ENCODE data around the gene DIP2C. TPM values are rescaled to one million over a fixed set of nuclear protein-coding genes. Genes with fewer than 3 reads are reported as not detected.
"Not testable (repeated sequence)": the region's sequence is repeated elsewhere in the genome, so short reads cannot be mapped to it uniquely, and the experiment has no call there.

Gene DIP2C
- total RNA-seq, 3 donors from 2014 or later = 0.20 to 0.27 (median 0.26) TPM

GRCh38 chr10:639751-640672, 49.5 kb downstream of the DIP2C start:
- Mint-ChIP-seq H3K36me3 (ENCODE audit: insufficient read depth) (no peaks in the 10 kb centered on the region), H3K4me1 (ENCODE audit: low read depth) (no peaks in the 10 kb centered on the region), H3K9me3 (no peaks in the 10 kb centered on the region), H3K4me3 (no peak overlapping the region), H3K27me3 (ENCODE audit: low read depth) (peaks cover 5% of the 10 kb centered on the region)
- ATAC-seq (no peak), DNase-seq (no peak)

- DNase-seq (no peak), ATAC-seq (no peak)
These were observed 50.3 kb downstream of the DIP2C start for GRCh38 chr10:639001-639750.

GRCh38 chr10:637771-638195, 51.7 kb downstream of the DIP2C start:
- no peak for DNase-seq
- no peaks in the 10 kb centered on the region for H3K36me3 Mint-ChIP-seq (ENCODE audit: insufficient read depth)
- peaks cover 16% of the 10 kb centered on the region for H3K27me3 Mint-ChIP-seq (ENCODE audit: low read depth)
- ATAC-seq = no peak
- H3K4me1 Mint-ChIP-seq (ENCODE audit: low read depth) = no peaks in the 10 kb centered on the region
- no peaks in the 10 kb centered on the region for H3K9me3 Mint-ChIP-seq
- H3K4me3 Mint-ChIP-seq = no peak overlapping the region

More at GRCh38 chr10:639001-639750, 50.3 kb downstream of the DIP2C start:
- Mint-ChIP-seq H3K36me3 (ENCODE audit: insufficient read depth) (no peaks in the 10 kb centered on the region), H3K4me3 (no peak overlapping the region), H3K9me3 (no peaks in the 10 kb centered on the region), H3K4me1 (ENCODE audit: low read depth) (no peaks in the 10 kb centered on the region), H3K27me3 (ENCODE audit: low read depth) (peaks cover 13% of the 10 kb centered on the region)

- Mint-ChIP-seq H3K4me3 (no peak overlapping the region), H3K36me3 (ENCODE audit: insufficient read depth) (no peaks in the 10 kb centered on the region), H3K9me3 (no peaks in the 10 kb centered on the region), H3K27me3 (ENCODE audit: low read depth) (peaks cover 16% of the 10 kb centered on the region), H3K4me1 (ENCODE audit: low read depth) (no peaks in the 10 kb centered on the region)
- ATAC-seq (no peak), DNase-seq (no peak)
These were observed 52.2 kb downstream of the DIP2C start for GRCh38 chr10:637221-637620.

- Mint-ChIP-seq H3K4me1 (ENCODE audit: low read depth) (no peaks in the 10 kb centered on the region), H3K4me3 (no peak overlapping the region), H3K9me3 (no peaks in the 10 kb centered on the region), H3K27me3 (ENCODE audit: low read depth) (peaks cover 16% of the 10 kb centered on the region), H3K36me3 (ENCODE audit: insufficient read depth) (no peaks in the 10 kb centered on the region)
- DNase-seq (no peak), ATAC-seq (no peak)
These were observed 52.7 kb downstream of the DIP2C start for GRCh38 chr10:636769-637168.

GRCh38 chr10:636016-636730, 53.3 kb downstream of the DIP2C start:
- no peak for DNase-seq
- peaks cover 16% of the 10 kb centered on the region for H3K27me3 Mint-ChIP-seq (ENCODE audit: low read depth)
- H3K36me3 Mint-ChIP-seq (ENCODE audit: insufficient read depth) = no peaks in the 10 kb centered on the region
- no peak for ATAC-seq
- H3K4me1 Mint-ChIP-seq (ENCODE audit: low read depth) = no peaks in the 10 kb centered on the region
- H3K4me3 Mint-ChIP-seq = no peak overlapping the region
- no peaks in the 10 kb centered on the region for H3K9me3 Mint-ChIP-seq

GRCh38 chr10:635088-635861, 54.2 kb downstream of the DIP2C start:
- Mint-ChIP-seq H3K36me3 (ENCODE audit: insufficient read depth) (no peaks in the 10 kb centered on the region), H3K4me3 (no peak overlapping the region), H3K4me1 (ENCODE audit: low read depth) (no peaks in the 10 kb centered on the region), H3K27me3 (ENCODE audit: low read depth) (peaks cover 16% of the 10 kb centered on the region), H3K9me3 (no peaks in the 10 kb centered on the region)
- ATAC-seq (no peak), DNase-seq (no peak)

- no peaks in the 10 kb centered on the region for H3K9me3 Mint-ChIP-seq
- ATAC-seq (no peak), DNase-seq (no peak)
- H3K4me1 Mint-ChIP-seq (ENCODE audit: low read depth) = no peaks in the 10 kb centered on the region
- H3K36me3 Mint-ChIP-seq (ENCODE audit: insufficient read depth) = no peaks in the 10 kb centered on the region
- no peak overlapping the region for H3K4me3 Mint-ChIP-seq
- peaks cover 17% of the 10 kb centered on the region for H3K27me3 Mint-ChIP-seq (ENCODE audit: low read depth)
These were observed 55.2 kb downstream of the DIP2C start for GRCh38 chr10:634256-634655.

- no peak for DNase-seq
- no peak for ATAC-seq
- Mint-ChIP-seq H3K4me1 (ENCODE audit: low read depth) (no peaks in the 10 kb centered on the region), H3K36me3 (ENCODE audit: insufficient read depth) (no peaks in the 10 kb centered on the region), H3K9me3 (no peaks in the 10 kb centered on the region), H3K27me3 (ENCODE audit: low read depth) (peaks cover 22% of the 10 kb centered on the region), H3K4me3 (no peak overlapping the region)
These were observed 55.9 kb downstream of the DIP2C start for GRCh38 chr10:633279-634245.

- ATAC-seq; DNase-seq; H3K36me3 Mint-ChIP-seq (ENCODE audit: insufficient read depth); H3K4me3 Mint-ChIP-seq; H3K9me3 Mint-ChIP-seq; H3K4me1 Mint-ChIP-seq (ENCODE audit: low read depth): not testable (repeated sequence)
- H3K27me3 Mint-ChIP-seq (ENCODE audit: low read depth) = peaks cover 24% of the 10 kb centered on the region
These were observed 56.7 kb downstream of the DIP2C start for GRCh38 chr10:632807-633177.

- not testable (repeated sequence) for DNase-seq; H3K9me3 Mint-ChIP-seq; H3K36me3 Mint-ChIP-seq (ENCODE audit: insufficient read depth); ATAC-seq; H3K4me1 Mint-ChIP-seq (ENCODE audit: low read depth); H3K4me3 Mint-ChIP-seq
- peaks cover 27% of the 10 kb centered on the region for H3K27me3 Mint-ChIP-seq (ENCODE audit: low read depth)
These were observed 57.2 kb downstream of the DIP2C start for GRCh38 chr10:632155-632806.

- no peaks in the 10 kb centered on the region for H3K9me3 Mint-ChIP-seq
- no peaks in the 10 kb centered on the region for H3K4me1 Mint-ChIP-seq (ENCODE audit: low read depth)
- DNase-seq (no peak), ATAC-seq (no peak)
- no peaks in the 10 kb centered on the region for H3K36me3 Mint-ChIP-seq (ENCODE audit: insufficient read depth)
- H3K27me3 Mint-ChIP-seq (ENCODE audit: low read depth) = peaks cover 26% of the 10 kb centered on the region
- no peak overlapping the region for H3K4me3 Mint-ChIP-seq
These were observed 58.2 kb downstream of the DIP2C start for GRCh38 chr10:631266-631665.
